Stimulated activated CD8-positive, alpha-beta memory T cell treated with anti-CD3 and anti-CD28 coated beads, Interleukin-7, amount 100 ng/mL, for 48 hours (primary cell): ENCODE data around the gene FAM50B.

Source experiments
- DNase-seq, 2 donors: peaks; one replicate each; pipeline ENCODE4 v3.0.0-alpha.2; 2020; ENCODE audit warnings: low read depth in 1 of 2; ENCODE audit errors: extremely low read depth in 1 of 2

The FAM50B gene, protein sequence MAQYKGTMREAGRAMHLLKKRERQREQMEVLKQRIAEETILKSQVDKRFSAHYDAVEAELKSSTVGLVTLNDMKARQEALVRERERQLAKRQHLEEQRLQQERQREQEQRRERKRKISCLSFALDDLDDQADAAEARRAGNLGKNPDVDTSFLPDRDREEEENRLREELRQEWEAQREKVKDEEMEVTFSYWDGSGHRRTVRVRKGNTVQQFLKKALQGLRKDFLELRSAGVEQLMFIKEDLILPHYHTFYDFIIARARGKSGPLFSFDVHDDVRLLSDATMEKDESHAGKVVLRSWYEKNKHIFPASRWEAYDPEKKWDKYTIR

GRCh38 chr6:3848925-3849605, at the start of gene FAM50B:
TSS of gene FAM50B (plus strand) at chr6:3849373. CDS start at chr6:3849812, 439 bp downstream.
- DNase-seq, result peak; percentile 71 to 85

GRCh38 chr6:3799719-3800118, 49.5 kb upstream of the FAM50B start:
- DNase-seq, result no peak

GRCh38 chr6:3800850-3801591, 48.2 kb upstream of the FAM50B start:
- DNase-seq, result no peak

- DNase-seq, result no peak
These were observed 47.2 kb upstream of the FAM50B start for GRCh38 chr6:3801960-3802359.

GRCh38 chr6:3803627-3804468, 45.3 kb upstream of the FAM50B start:
- no peak for DNase-seq

DNA sequence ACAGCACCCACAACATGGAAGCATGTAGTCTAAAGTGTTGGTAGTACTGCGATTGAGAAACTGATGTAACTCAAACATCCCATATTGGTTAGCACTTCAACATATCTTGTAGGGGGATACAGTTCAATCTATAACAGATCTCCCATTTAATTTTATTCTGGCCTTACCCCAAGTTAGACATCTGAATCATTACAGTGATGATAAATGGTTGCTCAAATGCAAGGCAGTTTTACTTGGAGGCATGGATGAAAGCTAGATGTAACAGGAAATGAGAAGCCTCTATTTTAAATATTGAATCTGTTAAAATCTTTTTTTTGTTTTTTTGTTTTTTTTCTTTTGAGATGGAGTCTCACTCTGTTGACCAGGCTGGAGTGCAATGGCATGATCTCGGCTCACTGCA, 44.2 kb upstream of the FAM50B start:
- DNase-seq, result no peak

- DNase-seq, result no peak
These were observed 43.6 kb upstream of the FAM50B start for GRCh38 chr6:3805448-3806123.

- DNase-seq, result no peak
These were observed 42.8 kb upstream of the FAM50B start for GRCh38 chr6:3806169-3806922.

DNA sequence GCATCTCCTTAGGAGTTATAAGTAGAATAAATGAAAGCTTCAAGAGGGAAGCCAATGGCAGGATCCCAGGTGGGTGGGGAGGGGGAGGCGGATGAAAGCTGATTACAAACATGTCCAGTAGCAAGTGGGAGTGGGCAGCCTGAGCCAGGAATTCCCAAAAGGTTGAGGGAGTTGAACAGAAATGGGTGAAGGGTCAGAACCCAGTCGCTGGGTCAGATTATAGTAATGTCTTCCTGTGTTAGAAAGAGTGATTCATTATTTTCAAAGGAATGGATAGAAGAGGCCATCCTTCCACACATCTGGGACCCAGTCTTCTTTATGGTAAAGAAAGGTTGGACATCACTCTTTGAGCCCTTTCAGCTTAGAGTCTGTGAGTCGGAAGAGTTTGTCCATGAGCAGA, 41.0 kb upstream of the FAM50B start:
- no peak for DNase-seq

- DNase-seq, result no peak
These were observed 40.2 kb upstream of the FAM50B start for GRCh38 chr6:3808759-3809514.

DNA sequence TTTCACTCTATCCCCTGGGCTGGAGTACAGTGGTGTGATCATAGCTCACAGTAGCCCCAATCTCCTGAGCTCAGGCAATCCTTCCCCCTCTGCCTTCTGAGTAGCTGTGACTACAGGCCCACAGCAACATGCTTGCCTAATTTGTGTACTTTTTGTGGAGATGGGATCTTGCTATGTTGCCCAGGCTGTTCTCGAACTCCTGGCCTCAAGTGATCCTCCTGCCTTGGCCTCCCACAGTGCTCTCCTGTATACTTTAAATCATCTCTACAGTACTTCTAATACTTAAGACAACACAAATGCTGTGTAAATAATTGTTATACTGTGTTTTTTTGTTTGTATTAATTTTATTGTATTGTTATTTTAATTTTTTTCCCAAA, 39.7 kb upstream of the FAM50B start:
- no peak for DNase-seq

GRCh38 chr6:3809982-3810381, 39.2 kb upstream of the FAM50B start:
- DNase-seq, result no peak

DNA sequence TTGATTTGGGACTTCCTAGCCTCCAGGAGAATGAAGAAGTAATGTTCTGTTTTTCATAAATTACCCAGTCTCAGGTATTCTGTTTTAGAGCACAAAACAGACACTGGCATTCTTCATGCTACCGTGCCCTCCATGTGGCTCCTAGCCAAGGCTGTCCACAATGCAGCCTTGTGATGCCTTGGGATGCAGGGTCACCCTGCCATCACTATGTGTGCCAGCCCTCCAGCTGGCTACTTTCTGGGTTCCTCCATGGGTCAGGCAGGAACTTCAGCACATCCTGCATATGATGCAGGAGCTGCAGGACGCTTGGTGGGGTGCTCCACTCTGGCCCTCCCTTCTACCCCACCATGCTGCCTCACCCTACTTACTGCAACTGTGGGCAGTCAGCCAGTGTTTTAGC, 38.0 kb upstream of the FAM50B start:
- DNase-seq, result no peak

GRCh38 chr6:3812596-3812995, 36.6 kb upstream of the FAM50B start:
- no peak for DNase-seq

GRCh38 chr6:3813150-3813780, 35.9 kb upstream of the FAM50B start:
- no peak for DNase-seq

DNA sequence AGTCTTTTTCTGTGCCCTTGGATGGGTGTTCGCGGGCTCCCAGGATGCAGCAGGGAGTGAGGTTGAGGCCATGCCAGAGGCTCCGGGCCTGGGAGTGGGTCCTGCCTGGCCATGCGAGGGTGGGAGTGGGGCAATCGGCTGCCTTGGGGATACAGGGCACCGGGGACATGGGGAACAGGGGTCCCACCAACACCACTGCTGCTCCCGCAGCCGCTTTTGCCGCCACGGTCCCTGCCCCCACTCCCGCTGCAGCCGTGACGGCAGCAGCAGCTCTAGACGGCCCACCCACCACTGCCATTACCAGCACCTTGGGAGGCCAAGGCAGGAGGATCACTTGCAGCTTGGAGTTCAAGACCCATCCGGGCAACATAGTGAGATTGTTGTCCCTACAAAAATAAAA, 35.3 kb upstream of the FAM50B start:
- no peak for DNase-seq

GRCh38 chr6:3814539-3814938, 34.6 kb upstream of the FAM50B start:
- DNase-seq, result no peak

- no peak for DNase-seq
These were observed 32.9 kb upstream of the FAM50B start for GRCh38 chr6:3816251-3816650.
